A673 (cell line): ENCODE results near the gene SH3RF3. TPM values are rescaled to one million over a fixed set of nuclear protein-coding genes. Genes with fewer than 3 reads are reported as not detected.

Experiments used
- BruUV-seq: library from RNA; stranded (reverse); fragments of 400-500 nt; replicated peaks from 2 replicates; lab custom pipeline; 2021; lab: Mats Ljungman, UMichigan
- CTCF ChIA-PET: fragments of 300-600 bp; sonication (Branson Sonifier 250); formaldehyde crosslinking; loops from one replicate; lab custom pipeline; 2022; ENCODE audit warnings: antibody characterized with exemption; lab: Charles Lee
- POLR2A ChIA-PET: fragments of 300-600 bp; sonication (Branson Sonifier 250); formaldehyde crosslinking; loops from one replicate; lab custom pipeline; 2022; ENCODE audit warnings: antibody characterized with exemption; ENCODE audit not compliant: low non-redundant PET; lab: Charles Lee
- DNase-seq: peaks from one replicate; pipeline ENCODE4 v3.0.0-alpha.2; 2015; ENCODE audit warnings: low spot score
- H3K27ac ChIP-seq: fragments of 200-600 bp; sonication (generic); 2 replicates; pipeline ENCODE4 v1.5.1; 2016; ENCODE audit warnings: mixed run types, low read depth, mild to moderate bottlenecking, mixed read lengths, antibody characterized with exemption, low read length; ENCODE audit not compliant: poor library complexity, severe bottlenecking
- H3K27me3 ChIP-seq: fragments of 200-600 bp; sonication (generic); replicated peaks from 2 replicates; pipeline ENCODE4 v1.6.1; 2017; ENCODE audit warnings: mixed run types, low read depth, mild to moderate bottlenecking, mixed read lengths, antibody characterized with exemption, low read length; ENCODE audit not compliant: insufficient read depth, poor library complexity
- H3K36me3 ChIP-seq: fragments of 200-600 bp; sonication (generic); 2 replicates; pipeline ENCODE4 v1.6.1; 2016; ENCODE audit warnings: mixed run types, mild to moderate bottlenecking, mixed read lengths, antibody characterized with exemption, low read length; ENCODE audit not compliant: insufficient read depth, poor library complexity, severe bottlenecking
- H3K4me1 ChIP-seq: fragments of 200-600 bp; sonication (generic); 2 replicates; pipeline ENCODE4 v1.6.1; 2017; ENCODE audit warnings: mixed run types, mild to moderate bottlenecking, mixed read lengths, antibody characterized with exemption, low read length; ENCODE audit not compliant: insufficient read depth, poor library complexity, severe bottlenecking
- H3K4me3 ChIP-seq: fragments of 200-600 bp; sonication (generic); 2 replicates; pipeline ENCODE4 v1.5.1; 2016; ENCODE audit warnings: low read depth, mixed run types, mild to moderate bottlenecking, mixed read lengths, low read length; ENCODE audit not compliant: poor library complexity, severe bottlenecking
- H3K9me3 ChIP-seq: fragments of 200-600 bp; sonication (generic); 2 replicates; pipeline ENCODE4 v1.6.1; 2016; ENCODE audit warnings: mixed run types, low read depth, mild to moderate bottlenecking, mixed read lengths, antibody characterized with exemption, low read length; ENCODE audit not compliant: poor library complexity, severe bottlenecking
- CTCF ChIP-seq: fragments of 300-800, 200-600 bp; sonication (generic); conservative IDR thresholded peaks from 2 replicates; pipeline ENCODE4 v1.5.1; 2017; ENCODE audit warnings: low read depth, mild to moderate bottlenecking, antibody characterized with exemption, low read length, moderate library complexity, mixed read lengths
- EZH2 ChIP-seq: fragments of 200-600 bp; sonication (generic); IDR thresholded peaks from 2 replicates; pipeline ENCODE4 v1.6.1; 2017; ENCODE audit warnings: borderline replicate concordance, low read depth, mild to moderate bottlenecking, mixed read lengths, antibody characterized with exemption, low read length; ENCODE audit not compliant: poor library complexity, severe bottlenecking
- intact Hi-C: fragments of 100-400 bp; cut with micrococcal nuclease; formaldehyde crosslinking; loops from one replicate; pipeline ENCODE4 v1.10.0; 2022; ENCODE audit not compliant: unreplicated experiment
- total RNA-seq: library from RNA; stranded (reverse); gene quantifications from 2 replicates; pipeline ENCODE4 v1.2.3, GENCODE V29; 2021

The SH3RF3 gene
- total RNA-seq, 1 experiment from 2014 or later = 0.15 TPM

DNA sequence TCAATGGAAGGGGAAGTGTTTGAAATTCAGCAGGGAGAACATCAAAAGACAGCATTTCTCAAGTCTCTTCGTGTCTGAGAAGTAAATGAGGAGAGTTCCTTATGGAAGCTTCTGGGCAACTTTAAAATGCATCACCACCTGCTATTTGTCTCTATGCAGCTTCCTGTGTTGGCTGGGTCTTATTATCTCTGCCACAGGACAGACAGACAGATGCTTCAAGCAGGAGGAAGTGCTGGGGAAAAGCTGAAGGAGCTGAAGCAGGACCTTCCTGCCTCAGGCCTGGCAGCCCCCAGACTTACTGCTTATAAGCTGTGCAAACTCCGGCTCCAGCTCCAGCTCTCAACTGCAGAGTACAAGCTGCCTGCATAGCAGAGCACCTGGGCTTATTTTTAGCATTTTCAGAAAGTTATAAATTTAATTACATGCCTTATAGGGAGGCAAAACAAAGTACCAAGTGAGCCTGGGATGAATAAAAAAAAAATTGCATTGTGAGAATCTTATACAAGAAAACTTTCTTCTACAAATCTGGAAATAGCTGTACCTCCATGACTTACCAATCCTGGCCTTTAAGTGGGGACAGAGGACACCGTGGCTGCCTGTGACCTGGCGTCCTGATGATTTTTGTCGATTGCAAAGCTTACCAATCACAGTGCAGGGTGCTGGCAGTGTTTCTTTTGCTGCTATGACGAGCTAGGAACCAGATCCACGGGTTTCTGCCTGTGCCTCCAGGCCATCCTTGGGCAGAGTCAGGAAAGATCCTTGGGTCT is 278.5 kb downstream of the SH3RF3 start:
- ChIA-PET POLR2A (no interaction called here), CTCF (no interaction called here)
- peaks cover 8% of the 10 kb centered on the region for H3K4me1 ChIP-seq
- no peak for DNase-seq
- H3K4me3 ChIP-seq = no peak overlapping the region
- intact Hi-C loops = no loop called here
- BruUV-seq = no TSS peak
- TF ChIP-seq EZH2 = no peak
- TF ChIP-seq CTCF = no peak
- H3K9me3 ChIP-seq = no peaks in the 10 kb centered on the region
- H3K36me3 ChIP-seq = no peaks in the 10 kb centered on the region
- no peaks in the 10 kb centered on the region for H3K27me3 ChIP-seq
- no peak overlapping the region for H3K27ac ChIP-seq

- POLR2A ChIA-PET = no interaction called here
These were observed 279.0 kb downstream of the SH3RF3 start for GRCh38 chr2:109408043-109408335.

DNA sequence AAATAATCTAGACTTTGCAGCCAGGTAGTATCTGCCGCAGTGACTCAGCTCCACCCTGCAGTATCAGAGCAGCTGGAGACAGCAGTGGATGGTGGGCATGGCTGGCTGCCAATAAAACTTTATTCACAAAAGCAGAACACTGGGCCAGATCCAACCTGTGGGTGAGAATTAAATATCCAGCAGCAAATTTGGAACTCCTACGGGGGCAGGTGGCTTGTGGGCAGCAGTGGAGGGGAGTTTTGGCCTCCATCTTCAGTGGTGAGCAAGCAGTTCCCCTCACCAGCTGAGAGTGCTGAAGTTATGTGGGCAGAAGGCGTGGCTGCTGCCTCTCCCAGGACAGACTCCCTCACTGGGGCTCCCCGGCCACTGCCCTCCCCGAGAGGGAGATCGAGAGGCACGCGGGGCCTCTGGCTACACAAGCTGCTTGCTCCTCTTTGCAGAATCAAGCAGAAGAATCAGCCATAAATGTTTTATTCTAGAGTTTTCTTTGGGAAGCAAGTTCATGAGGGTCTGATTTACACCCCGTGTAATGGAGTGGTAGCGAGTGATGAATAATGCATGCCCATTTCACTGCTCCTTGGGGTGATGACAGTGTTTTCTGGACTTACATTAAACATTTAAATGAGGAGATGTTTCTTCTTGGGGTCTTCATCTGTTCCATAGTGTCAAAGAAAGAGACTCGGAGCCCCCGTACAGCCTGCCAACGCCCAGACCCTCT is 280.5 kb downstream of the SH3RF3 start:
- CTCF ChIA-PET = no interaction called here
- H3K27me3 ChIP-seq = no peaks in the 10 kb centered on the region
- no peak for DNase-seq

More at GRCh38 chr2:109408043-109408335, 279.0 kb downstream of the SH3RF3 start:
- no peak for DNase-seq
- CTCF ChIA-PET = no interaction called here
- TF ChIP-seq EZH2 (no peak), CTCF (no peak)
- BruUV-seq = no TSS peak
- Histone ChIP-seq H3K27ac (no peak overlapping the region), H3K4me3 (no peak overlapping the region), H3K9me3 (no peaks in the 10 kb centered on the region), H3K36me3 (no peaks in the 10 kb centered on the region), H3K4me1 (peaks cover 8% of the 10 kb centered on the region), H3K27me3 (no peaks in the 10 kb centered on the region)
- intact Hi-C loops = no loop called here

More for the DNA sequence above, 280.5 kb downstream of the SH3RF3 start:
- peaks cover 8% of the 10 kb centered on the region for H3K4me1 ChIP-seq
- H3K36me3 ChIP-seq = no peaks in the 10 kb centered on the region
- H3K9me3 ChIP-seq = no peaks in the 10 kb centered on the region
- intact Hi-C loops = no loop called here
- no peak overlapping the region for H3K4me3 ChIP-seq
- no TSS peak for BruUV-seq
- H3K27ac ChIP-seq = no peak overlapping the region
- POLR2A ChIA-PET = no interaction called here
- no peak for TF ChIP-seq CTCF
- no peak for TF ChIP-seq EZH2
